NCI-H1930 (cell line): ENCODE results near the gene SLC13A1.
"Not testable (repeated sequence)": the region's sequence is repeated elsewhere in the genome, so short reads cannot be mapped to it uniquely, and the experiment has no call there.

ENCODE experiments used
- DNase-seq, 2 experiments: peaks; one replicate each; lab custom pipeline; 2025; lab: John Stamatoyannopoulos, UW

SLC13A1 gene

DNA sequence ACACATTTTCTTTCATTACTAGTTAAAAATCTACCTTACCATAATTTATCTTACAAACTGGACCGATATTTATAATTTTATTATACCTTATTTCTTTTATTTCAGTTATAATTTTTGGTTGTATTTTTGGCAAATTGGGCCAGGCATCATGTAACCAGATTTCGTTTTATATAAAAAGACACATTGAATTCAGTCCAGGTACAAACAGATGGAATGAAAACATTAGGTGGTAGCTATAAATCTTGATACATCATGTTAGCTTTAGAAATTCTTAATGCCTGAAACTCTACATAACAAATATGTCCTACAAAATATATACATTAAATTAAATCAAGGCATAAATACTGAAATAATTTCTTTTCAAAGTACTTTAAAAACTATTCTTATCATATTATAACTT, 73.1 kb downstream of the SLC13A1 start:
- DNase-seq = no peak

GRCh38 chr7:123126171-123126570, 73.6 kb downstream of the SLC13A1 start:
- DNase-seq = no peak

DNA sequence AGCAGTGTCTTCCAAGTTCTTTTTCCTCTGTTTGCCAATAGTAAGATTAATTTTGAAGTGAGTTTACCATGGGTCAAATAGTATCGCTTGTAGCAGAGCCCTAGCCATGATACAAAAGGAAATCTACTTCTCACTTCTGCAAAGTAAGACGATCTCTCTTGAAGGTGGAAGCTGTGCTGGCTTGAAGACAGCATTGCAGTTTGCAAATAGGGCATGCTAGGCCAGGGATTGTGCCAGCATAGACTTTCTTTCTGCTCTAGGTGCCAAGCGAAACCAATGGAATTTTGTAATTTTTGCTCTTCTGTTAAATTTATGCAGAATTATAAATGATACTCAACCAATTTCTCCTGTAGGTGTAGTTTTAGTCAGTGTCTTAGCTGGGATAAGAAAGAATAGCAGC, 74.5 kb downstream of the SLC13A1 start:
- DNase-seq = no peak

DNA sequence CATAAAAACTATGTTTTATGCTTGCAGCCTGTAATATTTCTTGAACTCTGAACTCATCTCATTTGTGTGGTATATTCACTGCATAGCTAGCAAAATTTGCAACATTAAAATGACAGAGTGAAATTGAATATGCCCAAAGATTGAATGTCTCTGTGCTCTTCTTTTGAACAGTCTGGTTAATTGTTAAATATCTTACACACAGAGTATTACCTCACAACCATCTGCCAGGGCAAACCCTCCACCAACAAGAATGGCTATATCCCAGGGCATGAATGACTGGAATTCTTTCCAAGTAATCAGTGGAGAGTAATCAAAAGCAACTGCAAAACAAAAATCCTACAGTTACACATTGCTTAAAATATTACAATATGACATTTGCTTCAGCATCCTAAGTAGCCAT, 76.9 kb downstream of the SLC13A1 start:
- DNase-seq = no peak

DNA sequence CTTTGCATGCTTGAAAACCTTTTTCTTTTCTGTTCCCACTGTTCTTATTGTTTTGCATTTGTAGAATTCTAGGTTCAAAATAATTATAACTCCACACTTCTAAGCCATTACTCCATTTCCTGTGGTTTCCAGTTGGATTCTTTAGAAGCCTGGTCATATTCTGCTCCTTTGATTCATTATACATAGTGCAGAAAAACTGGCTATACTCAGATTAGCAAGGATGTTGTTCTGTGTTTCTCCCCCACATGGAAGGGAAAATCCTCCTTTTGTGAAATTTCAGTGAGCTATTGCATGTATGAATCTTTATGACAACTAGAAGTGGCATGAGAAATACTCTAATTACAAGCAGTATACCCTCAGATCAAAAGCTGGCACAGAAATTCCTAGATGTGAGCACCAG, 79.5 kb downstream of the SLC13A1 start:
- DNase-seq = no peak

GRCh38 chr7:123115331-123115730, 84.4 kb downstream of the SLC13A1 start:
- no peak for DNase-seq

DNA sequence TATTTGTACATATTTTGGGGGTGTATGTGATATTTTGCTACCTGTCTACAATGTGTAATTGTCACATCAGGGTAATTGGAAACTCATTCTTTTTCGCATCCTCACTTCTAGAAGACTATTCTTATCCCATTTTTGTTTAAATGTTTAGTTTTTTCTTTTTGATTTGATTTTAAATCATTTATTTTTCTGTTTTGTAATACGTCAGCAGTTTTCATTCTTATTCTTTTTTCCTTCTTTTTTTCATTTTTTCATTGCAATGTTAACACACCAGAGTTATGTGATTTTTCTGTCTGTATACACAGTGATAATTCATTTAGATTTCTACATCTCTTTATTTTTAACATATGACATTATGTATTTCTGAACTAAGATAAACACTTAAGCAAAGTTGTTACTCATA, 85.5 kb downstream of the SLC13A1 start:
- DNase-seq = no peak

DNA sequence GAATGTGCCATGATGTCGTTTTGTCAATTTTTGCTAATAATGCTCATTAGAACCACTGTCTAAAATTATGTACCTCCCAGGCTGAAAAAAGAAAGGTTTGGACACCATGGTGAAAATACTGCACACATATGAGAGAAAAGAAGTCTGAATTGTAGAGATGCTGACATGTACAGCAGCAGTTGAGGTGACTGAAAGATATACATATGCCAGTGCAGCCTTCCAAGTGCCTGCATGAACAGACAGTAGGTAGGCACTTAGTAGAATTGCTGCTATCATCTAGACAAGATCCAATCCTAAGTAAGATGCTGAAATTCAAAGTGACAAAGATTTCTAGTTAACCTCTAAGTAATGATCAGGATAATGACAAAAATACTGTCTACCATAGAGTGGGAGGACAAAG, 86.9 kb downstream of the SLC13A1 start:
- DNase-seq = no peak

- DNase-seq = no peak
These were observed 100.1 kb downstream of the SLC13A1 start for GRCh38 chr7:123099712-123100111.

DNA sequence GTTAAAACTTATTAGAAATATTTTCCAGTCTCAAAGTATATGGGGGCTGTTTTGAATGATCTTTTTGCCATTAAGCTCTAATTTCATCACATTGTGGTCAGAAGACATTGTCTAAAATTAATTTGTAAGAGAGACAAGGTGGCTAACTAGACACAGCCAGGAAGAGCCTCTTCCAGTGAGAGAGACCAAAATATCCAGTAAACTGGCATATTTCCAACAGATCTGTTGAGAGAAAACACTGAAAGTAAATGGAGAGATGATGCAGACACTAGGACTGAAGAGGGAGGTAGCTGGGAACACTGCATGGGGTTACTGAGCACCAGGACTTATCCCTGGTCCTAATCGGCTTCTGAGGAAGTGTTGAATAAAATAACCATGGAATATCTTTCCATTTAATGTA, 102.8 kb downstream of the SLC13A1 start:
- DNase-seq = no peak

DNA sequence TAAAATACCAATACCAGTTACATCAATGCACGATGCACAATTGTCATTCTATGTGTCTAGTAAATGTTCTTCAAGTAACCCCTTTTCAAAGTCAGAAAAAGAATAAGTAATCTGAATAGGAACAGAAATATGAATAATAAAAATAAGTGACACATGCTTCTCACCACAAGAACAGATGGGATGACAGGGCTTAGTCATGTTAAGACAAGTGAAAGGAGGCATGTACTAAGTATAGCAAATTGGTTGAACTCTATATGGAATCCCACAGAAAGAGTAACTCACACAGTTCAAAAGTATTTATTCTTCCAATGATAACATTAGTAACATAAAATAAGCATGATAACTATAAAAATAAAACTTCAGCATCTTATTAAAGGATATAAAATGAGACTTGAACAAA, 103.3 kb downstream of the SLC13A1 start:
- DNase-seq = no peak

GRCh38 chr7:123090456-123090855, 109.3 kb downstream of the SLC13A1 start:
- DNase-seq = no peak

- not testable (repeated sequence) for DNase-seq
These were observed 112.9 kb downstream of the SLC13A1 start for GRCh38 chr7:123086910-123087309.

DNA sequence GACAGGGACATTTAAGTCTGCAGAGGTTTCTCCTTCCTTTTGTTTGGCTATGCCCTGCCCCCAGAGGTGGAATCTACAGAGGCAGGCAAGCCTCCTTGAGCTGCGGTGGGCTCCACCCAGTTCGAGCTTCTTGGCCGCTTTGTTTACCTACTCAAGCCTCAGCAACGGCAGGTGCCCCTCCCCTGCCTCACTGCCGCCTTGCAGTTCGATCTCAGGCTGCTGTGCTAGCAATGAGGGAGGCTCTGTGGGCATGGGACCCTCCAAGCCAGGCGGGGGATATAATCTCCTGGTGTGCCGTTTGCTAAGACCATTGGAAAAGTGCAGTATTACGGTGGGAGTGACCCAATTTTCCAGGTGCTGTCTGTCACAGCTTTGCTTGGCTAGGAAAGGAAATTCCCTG, 114.9 kb downstream of the SLC13A1 start:
- DNase-seq = not testable (repeated sequence)

GRCh38 chr7:123079021-123079420, 120.7 kb downstream of the SLC13A1 start:
- no peak for DNase-seq

DNA sequence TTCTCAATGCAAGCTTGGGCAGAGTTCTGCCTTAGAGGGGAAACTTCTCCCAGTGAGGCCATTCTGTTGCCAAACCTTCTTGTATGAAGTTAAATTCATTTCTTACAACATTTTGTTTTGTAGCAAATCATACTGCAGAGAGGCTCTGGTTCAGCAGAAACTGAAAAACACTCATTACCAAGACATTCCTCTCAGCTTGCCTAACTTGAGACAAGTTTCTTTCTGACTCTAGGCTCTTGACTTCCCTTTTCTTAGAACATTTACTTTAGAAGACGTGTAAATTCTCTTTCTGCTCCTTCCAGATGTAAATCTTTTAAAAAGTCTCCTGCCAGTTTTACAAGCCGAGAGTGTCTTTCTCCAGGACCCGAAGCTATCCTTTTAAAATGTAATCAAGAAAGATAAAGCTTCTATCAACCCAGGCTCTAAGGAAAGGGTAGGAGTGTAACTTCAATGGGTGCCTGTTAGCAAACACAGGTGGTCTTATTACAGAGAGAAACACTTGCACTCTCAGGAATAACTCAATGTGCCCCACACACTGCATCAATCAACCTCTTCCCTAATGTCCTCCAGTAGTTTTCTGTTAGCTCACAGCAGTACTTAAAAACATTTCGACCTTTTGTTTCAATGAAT, 123.8 kb downstream of the SLC13A1 start:
- no peak for DNase-seq

- DNase-seq = no peak
These were observed 129.0 kb downstream of the SLC13A1 start for GRCh38 chr7:123070702-123071286.

- no peak for DNase-seq
These were observed 132.0 kb downstream of the SLC13A1 start for GRCh38 chr7:123067814-123068213.
